Stimulated activated CD4-positive, alpha-beta T cell treated with anti-CD3 and anti-CD28 coated beads, TNF-alpha, amount 100 ng/mL, for 48 hours (primary cell): ENCODE results near the gene CFAP299.
A peak's percentile ranks its signal among the peaks of the same experiment; 100 is the strongest.

ENCODE experiments used
- DNase-seq, 3 donors: peaks; one replicate each; pipeline ENCODE4 v3.0.0-alpha.2; 2020; ENCODE audit warnings: low read depth in 3 of 3

Gene CFAP299

DNA sequence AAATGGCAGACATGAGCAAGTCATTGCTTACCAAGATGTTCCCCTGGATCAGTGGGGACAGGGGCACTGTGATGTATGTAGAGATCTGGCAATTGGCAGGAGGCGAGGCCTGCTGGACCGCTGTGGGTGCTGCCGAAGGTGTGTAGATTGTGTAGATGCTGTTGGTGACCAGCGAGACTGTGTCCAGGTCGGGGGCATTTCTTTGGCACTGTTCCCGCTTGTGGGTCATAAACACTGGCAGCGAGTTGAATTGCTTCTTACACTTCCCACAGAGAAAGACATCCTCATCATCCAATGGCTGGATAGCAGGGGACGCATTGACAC, 52.7 kb downstream of the CFAP299 start:
- DNase-seq = no peak

DNA sequence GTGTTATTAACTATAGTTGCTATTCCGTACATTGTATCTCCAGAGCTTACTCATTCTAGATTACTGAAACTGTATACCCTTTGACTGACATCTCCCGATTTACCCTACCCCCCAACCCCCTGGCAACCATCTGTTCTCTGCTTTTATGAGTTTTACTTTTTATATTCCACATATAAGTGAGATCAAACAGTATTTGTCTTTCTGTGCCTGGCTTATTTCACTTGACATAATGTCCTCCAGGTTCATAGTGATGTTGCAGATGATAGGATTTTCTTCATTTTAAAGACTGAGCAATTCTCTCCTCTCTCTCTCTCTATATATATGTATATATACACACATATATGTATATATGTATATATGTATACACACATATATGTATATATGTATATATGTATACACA, 54.6 kb downstream of the CFAP299 start:
- no peak for DNase-seq

DNA sequence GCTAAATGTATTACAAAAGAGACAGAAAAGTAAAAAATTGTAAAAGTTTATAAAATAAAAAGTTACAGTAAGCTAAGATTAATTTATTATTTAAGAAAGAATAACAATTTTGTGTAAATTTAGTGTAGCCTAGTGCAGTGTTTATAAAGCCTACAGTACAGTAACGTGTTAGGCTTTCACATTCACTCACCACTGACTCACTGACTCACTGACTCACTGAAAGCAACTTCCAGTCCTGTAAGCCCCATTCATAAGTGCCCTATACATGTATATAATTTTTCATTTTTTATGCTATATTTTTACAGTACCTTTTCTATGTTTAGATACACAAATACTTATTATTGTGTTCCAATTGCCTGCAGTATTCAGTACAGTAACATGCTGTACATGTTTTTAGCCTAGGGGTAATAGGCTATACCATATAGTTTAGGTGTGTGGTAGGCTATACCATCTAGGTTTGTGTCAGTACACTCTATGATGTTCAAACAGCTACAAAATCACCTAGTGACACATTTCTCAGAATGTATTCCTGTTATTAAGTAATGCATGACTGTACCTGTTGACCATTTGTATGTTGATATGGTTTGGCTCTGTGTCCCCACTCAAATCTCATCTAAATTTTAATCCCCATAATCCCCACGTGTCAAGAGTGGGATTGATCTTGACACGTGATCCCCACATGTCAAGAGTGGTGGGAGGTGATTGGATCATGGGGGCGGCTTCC, 57.9 kb downstream of the CFAP299 start:
- peak in 1 of 3 donors; percentile 8 for DNase-seq

DNA sequence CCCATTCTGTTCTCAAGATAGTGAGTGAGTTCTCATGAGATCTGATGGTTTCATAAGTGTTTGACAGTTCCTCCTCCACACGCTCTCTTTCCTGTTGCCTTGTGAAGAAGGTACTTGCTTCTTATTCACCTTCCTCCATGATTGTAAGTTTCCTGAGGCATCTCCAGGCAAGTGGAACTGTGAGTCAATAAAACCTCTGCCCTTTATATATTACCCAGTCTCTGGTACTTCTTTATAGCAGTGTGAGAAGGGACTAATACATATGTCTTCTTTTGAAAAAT, 58.4 kb downstream of the CFAP299 start:
- DNase-seq = no peak

DNA sequence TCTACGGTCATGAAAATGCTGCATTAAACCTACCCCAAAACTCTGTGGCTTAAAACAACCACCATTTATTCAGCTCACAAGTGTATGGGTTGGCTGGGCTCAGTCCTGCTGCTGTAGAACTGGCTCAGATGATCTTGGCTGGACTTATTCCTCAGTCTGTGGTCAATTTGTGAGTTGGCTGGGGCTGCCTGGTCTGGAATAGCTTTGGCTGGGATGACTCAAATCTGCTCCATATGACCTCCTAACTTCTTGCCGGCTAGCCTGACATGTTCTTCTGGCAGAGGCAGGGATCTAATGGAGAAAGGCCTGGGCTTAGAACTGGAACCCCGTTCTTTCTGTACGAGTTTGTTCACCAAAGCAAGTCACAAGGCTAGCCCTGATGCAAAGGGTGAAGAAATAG, 71.7 kb downstream of the CFAP299 start:
- no peak for DNase-seq

DNA sequence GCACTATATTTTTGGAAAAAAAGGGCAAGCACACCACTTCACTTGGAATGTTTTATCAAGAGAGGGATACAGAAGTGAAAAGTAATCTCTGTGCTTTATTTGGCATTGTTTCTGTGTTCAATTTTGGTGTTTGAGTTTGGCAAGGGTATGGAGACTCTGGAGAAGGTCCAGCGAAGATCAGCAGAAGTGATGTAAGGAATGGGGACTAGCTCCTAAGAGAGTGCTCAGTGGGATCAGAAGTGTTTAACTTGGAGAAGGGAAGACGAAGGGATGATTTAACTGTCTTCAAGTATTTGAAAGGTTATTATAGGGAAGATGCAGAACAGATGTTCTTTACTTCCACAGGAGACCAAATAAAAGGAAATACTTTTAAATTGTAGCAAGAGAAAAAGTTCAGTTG, 74.3 kb downstream of the CFAP299 start:
- DNase-seq = no peak

DNA sequence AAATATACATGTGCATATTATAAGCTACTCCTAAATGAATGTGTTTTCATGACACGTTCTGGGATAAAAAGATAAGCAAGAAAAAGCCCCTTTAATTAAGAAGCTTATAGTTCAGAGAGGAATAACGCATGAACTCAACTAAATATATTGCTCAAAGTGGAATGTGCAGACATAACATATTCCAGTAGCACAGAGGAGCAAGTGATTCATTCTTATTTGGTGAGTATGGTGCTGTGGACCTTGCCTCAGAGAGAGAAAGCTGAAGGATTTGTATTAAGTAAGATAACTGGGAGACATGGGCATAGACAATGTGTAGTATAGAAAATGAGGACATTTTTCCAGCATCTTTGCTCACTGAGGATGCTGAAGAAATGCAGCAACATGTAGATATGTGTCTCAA, 76.8 kb downstream of the CFAP299 start:
- DNase-seq = no peak

DNA sequence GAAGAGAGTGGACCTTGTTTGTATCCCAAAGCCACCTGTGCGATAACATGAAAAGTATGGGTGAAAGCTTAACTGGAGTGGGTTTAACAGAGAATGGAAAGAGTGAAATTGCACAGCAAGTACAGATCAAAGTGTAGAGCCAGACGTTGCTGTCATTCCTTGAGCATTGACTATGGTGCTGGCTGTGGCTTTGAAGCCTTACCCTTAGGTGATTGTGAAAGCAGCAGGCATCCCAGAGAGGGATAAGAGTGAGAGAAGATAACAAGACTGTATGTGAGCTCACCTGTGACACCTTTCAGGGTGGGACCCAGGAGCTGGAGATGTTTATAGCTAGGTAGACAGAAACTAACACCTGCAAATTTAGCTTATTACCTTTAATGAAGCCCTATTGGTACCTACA, 77.6 kb downstream of the CFAP299 start:
- no peak for DNase-seq

DNA sequence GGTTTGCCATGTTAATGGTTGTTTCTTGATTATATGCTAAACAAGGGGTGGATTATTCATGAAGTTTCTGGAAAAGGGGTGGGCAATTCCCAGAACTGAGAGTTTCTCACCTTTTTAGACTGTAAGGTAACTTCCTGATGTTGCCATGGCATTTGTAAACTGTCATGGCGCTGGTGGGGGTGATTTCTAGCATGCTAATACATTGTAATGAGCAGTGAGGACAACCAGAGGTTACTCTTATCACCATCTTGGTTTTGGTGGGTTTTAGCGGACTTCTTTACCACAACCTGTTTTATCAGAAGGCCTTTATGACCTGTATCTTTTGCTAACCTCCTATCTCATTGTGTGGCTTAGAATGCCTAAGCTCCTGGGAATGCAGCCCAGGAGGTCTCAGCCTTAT, 81.5 kb downstream of the CFAP299 start:
- no peak for DNase-seq

DNA sequence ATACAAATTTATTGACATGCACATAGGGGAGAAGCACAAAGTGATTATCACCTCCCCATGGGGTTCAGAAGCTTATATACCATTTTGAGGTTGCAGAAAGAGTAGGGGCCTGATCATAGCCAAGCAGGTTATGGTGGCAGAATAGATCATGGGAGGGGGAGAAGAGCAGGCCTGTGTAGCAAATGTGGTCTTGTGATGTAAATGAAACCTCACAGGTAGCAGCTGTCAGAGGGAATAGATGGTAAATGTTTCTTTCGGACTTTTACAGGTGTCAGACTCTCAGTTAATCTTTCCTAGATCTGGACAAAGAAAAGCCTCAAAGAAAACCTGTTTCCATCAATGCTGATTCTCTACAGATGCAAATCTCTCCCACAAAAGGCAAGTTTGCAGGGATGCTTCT, 84.4 kb downstream of the CFAP299 start:
- DNase-seq = no peak

DNA sequence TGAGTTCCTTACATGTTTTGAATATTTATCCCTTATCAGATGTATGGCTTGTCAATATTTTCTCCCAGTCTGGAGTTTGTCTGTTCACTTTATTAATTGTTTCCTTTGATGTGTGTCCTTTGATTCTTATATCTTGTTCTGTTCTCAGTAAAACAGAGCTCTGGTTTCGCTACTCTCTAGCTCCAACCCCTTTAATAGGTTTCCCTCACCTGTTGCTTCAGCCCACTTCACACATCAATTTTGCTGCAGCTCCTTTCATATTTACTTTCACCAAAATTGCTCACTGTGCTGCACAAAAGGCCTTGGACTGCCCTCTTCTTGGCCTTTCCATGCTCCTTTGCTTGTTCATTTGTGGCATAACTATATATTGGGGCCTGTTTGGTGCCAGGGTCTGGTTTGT, 85.1 kb downstream of the CFAP299 start:
- DNase-seq = no peak

DNA sequence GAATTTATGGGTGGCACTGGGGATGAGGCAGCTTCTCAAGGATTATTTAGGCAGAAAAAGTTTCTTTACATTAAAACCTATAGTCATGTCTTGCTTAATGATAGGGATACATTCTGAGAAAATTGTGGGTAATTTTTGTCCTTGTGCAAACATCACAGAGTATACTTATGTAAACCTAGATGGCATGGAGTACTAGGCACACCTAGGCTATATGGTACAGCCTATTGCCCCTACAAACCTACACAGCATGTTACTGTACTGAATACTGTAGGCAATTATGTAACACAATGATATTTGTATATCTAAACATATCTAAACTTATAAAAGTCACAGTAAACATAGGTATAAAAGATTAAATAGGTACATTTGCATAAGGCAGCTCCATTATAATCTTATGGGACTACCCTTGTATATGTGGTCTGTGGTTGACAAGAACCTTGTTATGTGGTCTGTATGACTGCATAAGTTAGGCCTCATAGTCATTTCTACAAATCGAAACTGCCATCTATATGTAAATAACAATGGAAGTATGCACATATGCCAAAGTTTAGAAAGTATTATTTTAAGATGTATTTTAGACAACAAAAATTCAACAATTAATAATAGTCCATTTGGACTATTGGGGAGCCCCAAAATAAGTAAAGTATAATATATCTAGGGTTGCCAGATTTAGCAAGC, 87.3 kb downstream of the CFAP299 start:
- DNase-seq = no peak

DNA sequence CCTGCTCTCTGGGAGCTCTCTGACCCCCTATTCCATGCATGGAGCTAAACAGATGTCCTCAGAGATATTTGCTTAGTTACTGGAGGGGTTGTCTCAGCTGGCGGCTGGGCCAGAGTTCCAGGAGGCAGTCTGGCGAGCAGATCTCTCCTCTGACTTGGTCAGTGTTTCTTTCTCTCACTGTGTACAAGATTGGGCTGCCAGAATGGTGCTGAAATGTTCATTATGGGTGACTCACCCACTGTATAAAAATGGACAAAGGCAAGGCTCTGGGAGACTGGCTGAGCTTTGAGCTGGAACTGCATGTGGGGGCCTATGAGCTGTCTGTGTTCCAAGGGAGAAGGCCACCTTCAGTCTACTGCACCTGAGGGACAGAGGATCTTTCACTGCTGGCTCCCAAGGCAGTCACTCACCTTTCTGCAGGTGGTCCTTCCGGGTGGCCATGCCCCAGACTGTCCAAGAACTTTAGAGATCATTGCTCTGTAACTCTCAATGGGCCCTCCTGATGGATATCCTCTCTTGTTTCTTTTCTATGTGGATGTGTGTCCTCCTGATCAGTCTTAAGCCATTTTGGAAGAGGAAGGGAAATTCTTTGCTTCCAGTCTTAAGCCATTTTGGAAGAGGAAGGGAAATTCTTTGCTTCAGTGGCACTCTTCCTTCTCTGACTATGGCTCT, 88.2 kb downstream of the CFAP299 start:
- no peak for DNase-seq

DNA sequence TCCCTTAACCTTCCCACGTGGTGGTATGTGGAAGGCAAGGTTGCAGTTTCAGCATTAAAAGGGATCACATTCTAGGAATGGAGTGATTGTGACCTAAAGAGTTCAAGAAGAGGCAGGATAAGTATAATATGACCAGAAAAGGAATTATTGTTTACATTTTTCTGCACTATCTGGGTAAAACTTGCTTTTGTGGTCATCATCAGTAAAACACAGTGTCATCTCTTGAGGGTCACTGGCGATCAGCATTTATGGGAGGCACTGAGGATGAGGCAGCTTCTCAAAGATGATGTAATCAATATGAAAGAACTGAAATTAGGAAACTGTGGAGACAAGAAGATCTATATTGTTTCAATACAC, 88.7 kb downstream of the CFAP299 start:
- DNase-seq = no peak

DNA sequence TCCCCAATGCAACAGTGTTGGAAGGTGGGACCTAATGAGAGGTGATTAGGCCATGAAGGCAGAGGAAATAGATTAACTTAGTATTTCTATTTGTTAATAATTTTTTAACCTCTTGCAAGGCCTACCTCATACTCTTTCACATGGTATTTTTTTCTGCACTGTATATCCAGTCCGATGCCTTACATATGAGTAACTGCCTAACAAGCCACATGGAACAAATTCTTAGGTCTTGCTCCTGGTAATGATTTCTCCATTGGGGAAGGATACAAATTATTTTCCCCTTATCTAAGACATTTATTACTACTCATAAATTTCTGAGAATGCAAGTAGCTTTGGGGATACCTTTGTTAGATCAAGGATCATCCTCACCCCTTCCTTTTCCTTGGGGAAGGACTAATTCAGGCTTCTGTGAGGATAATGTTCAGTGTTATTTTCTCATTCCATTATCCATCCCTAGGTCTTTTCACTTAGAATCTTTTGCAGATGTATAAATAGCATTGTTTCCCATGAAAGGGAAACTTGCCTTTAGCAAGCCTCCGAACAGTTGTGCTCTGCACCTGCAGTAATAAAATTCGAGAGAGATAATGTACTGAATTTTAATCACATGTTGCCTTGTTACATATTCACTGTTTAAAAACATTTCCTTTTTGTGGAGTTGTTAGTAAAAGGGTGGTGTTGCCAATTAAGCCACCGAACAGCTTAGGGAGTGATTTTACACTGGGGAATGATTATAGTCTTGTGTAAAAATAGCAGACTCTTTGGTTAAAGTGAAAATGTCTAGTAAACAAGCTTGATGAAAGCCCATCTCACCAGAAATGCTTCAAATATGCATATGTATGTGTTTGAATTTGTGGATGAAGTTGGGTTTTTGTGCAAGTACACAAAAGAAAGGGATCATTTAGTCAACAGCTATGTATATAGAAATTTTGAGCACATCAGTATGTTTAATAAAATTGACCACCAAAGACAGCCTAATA, 89.9 kb downstream of the CFAP299 start:
- no peak for DNase-seq

DNA sequence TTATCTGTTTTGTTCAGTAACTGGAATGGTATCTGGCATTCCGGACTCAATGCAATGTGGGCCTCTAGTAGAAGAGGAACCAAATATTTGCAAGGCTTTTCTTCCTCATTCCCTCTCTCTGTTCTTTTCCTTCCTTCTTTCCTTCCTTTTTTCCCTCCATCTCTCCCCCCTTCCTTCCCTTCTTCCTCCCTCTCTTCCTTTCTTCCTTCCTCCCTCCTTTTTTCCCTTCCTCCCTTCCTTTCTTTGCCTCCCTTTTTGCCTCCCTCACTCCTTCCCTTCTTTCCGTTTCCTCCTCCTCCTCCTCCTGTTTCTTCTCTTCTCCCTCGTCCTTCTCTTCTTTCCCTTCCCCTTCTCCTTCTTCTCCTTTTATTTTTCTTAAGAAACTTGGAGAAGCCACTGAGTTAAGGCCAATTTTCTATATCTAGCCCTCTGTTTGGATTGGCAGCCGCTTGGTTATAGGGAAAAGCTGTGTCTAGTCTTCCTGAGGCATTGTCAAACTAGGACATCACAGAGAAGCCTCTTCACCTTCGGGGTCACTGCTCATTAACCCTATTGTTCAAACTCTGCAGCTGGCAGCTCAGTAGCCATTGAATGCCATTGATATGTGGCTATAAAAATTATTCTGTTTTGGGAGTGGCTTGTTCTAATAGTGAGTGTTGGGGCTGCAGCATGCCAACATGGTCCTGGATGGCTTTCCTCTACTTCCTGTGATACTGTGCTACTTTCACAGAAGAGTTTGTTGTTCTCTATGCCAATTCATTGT, 95.9 kb downstream of the CFAP299 start:
- DNase-seq = no peak

DNA sequence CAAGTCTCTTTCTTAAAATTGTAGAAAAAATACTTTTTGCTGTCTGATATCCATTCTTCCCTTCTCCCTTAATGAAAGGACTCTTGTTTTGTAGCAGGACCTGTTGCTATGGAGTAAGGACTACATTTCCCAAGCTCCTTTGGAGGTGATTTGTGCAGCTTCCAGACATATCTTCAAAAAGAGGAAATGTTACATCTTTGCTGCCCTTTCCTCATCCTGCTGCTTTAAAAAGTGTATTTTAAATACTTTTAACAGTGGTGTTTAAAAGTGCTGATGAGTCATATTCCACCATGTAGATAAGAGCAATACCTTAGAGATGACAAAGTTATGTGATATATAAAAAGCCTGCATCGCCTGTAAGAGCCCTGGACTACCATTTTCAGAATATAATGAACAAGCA, 98.7 kb downstream of the CFAP299 start:
- DNase-seq = no peak

DNA sequence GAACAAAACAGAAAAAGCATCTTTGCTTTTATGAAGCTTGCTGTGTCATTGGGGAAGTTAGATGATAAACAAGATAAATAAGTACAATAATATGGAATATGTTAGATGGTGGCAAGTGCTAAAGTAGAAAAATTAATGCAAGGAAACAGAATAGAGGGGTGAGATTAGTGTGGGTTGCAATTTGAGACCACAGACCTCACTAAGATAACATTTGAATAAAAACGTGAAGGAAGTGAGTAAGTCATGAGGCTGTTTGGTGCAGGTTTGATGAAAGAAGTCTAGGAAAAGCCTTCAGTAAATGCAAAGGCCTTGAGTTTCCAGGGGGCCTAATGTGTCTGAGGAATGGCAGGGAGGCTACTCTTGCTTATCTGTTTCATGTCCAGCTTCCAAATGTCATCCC, 102.5 kb downstream of the CFAP299 start:
- no peak for DNase-seq

DNA sequence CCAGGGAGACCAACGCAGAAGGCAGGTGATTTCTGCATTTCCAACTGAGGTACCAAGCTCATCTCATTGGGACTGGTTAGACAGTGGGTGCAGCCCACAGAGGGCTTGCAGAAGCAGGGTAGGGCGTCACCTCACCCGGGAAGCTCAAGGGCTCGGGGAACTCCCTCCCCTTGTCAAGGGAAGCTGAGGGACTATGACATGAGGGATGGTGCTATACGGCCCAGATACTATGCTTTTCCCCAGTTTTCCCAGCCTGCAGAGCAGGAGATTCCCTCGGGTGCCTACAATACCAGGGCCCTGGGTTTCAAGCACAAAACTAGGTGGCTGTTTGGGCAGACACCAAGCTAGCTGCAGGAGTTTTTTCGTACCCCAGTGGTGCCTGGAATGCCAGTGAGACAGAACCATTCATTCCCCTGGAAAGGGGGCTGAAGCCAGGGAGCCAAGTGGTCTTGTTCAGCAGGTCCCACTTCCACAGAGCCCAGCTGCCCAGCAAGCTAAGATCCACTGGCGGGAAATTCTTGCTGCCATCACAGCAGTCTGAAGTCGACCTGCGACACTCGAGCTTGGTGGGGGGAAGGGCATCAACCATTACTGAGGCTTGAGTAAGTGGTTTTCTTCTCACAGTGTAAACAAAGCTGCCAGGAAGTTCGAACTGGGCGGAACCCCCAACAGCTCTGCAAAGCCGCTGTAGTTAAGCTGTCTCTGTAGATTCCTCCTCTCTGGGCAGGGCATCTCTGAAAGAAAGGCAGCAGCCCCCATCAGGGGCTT, 103.9 kb downstream of the CFAP299 start:
- peak in 1 of 3 donors; percentile 1 for DNase-seq

DNA sequence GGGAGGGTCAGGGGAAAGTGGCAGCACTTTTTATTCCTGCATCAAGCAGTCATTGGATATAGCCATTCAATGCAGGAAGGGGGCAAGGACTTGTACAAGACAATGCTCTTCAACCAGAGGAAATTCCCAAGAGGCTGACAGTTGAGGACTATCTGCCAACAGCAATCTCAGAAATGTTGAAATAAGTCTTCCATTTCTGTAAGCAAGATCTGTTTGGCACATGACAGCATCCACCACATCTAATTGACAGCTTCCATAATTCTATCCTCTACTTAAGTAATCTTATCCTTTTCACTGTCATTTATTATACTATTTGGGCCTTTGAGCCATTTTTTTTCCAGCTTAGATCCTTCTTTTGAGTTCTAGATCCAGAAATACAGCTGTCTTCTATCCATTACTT, 110.7 kb downstream of the CFAP299 start:
- no peak for DNase-seq

DNA sequence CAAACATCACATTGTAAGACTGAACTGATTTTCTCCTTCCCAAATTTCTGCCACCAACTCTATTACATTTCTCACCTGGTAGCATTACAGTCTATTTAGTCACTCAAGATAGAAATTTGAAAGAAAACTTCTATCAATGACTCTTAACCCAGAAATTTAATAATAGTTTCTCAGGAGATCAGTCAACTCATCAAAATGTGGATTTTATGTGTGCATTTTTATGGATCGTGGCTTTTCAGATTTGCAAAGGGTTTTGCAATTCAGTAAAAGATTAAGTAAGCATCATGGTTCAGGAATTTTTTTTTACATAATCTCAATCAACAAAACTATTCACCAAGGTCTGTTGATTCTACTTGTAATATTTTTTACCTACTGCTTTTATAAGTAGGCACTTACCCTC, 111.1 kb downstream of the CFAP299 start:
- no peak for DNase-seq
